Adrenal gland (tissue), 5 donors: ENCODE data around the gene BAHCC1.

Source experiments
- POLR2A ChIP-seq, 2 donors: fragments of 450-650 bp; IDR thresholded peaks; one replicate each; pipeline ENCODE4 v1.6.1; 2017; ENCODE audit warnings: antibody characterized with exemption in 2 of 2, mild to moderate bottlenecking in 2 of 2, moderate library complexity in 1 of 2
- TF ChIP-seq, protein P1 (sequence below), 6 experiments: fragments of 450-650 bp in 4 of 6; fragments of 200-600 bp in 2 of 6; sonication (generic) in 1 of 6; IDR thresholded peaks; 1 replicate in 5 of 6; 2 replicates in 1 of 6; pipeline versions ENCODE4 v1.5.1 to v1.8.0; 2016 to 2021; ENCODE audit warnings: antibody characterized with exemption in 6 of 6, mild to moderate bottlenecking in 2 of 6, moderate library complexity in 1 of 6
- donor health status: DM: no; HTN: no; CAD: no.

DNA sequence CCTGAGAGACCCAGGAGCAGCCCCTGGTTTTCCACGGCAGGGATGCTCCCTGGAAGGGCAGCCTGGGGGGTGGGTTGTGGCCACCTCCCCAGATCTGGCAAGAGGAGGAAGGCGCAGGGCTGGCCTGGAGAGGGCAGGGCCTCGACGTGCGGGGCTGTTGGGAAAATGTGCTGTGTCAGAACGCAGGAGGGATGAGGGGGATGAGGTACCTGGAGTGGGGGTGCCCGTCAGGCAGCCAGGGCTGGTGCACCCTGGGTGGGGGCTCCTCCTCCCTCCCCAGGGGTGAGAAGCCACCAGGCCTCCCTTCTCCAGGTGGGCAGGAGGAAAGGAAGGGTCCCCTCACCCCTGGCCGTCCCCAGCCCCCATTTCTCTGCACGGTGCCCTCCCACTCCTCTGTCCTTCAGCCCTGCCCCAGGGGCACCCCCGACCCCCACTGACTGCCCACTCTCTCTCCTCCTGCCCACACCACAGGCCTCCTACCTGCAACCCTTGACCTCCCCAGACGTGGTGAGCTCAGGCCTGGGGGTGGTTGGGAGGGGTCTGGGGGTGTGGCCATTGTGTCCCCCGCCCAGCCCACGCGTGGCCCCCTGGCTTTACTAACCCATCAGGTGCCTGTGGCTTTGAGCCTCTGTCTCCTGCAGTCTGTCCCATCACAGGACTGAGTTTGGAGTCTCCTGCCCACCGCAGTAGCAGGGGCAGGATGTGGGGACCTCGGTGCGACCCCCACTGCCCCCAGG, 39.6 kb downstream of the BAHCC1 start:
- no peak for TF ChIP-seq POLR2A (IDR thresholded peaks at IDR 0.05)
- TF ChIP-seq, protein P1, sequence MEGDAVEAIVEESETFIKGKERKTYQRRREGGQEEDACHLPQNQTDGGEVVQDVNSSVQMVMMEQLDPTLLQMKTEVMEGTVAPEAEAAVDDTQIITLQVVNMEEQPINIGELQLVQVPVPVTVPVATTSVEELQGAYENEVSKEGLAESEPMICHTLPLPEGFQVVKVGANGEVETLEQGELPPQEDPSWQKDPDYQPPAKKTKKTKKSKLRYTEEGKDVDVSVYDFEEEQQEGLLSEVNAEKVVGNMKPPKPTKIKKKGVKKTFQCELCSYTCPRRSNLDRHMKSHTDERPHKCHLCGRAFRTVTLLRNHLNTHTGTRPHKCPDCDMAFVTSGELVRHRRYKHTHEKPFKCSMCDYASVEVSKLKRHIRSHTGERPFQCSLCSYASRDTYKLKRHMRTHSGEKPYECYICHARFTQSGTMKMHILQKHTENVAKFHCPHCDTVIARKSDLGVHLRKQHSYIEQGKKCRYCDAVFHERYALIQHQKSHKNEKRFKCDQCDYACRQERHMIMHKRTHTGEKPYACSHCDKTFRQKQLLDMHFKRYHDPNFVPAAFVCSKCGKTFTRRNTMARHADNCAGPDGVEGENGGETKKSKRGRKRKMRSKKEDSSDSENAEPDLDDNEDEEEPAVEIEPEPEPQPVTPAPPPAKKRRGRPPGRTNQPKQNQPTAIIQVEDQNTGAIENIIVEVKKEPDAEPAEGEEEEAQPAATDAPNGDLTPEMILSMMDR (IDR thresholded peaks at IDR 0.05) = no peak
